ENCODE results near the gene FRMD4A.

FRMD4A gene

GRCh38 chr10:14312014-14312413 lies 18.7 kb downstream of the FRMD4A start:
- no peaks in the 10 kb centered on the region for H4K20me1 ChIP-seq (ENCODE audit: insufficient read depth, low read length)
- H3K4me1 ChIP-seq (ENCODE audit: low read length): no peaks in the 10 kb centered on the region
- H3K36me3 ChIP-seq (replicated peaks; ENCODE audit: insufficient read depth, low read length): no peaks in the 10 kb centered on the region
- H3K79me2 ChIP-seq (ENCODE audit: low read length): no peaks in the 10 kb centered on the region
- no peak overlapping the region for H2AFZ ChIP-seq (ENCODE audit: low read length)
- no peak overlapping the region for H3K4me3 ChIP-seq (ENCODE audit: low read length)
- H3K9ac ChIP-seq (ENCODE audit: low read length): no peak overlapping the region
- H3K27me3 ChIP-seq (replicated peaks; ENCODE audit: insufficient read depth, low read length): no peaks in the 10 kb centered on the region
- no peaks in the 10 kb centered on the region for H3K9me2 ChIP-seq (replicated peaks; ENCODE audit: insufficient read depth, low read length)
- no peak for DNase-seq
- no peaks in the 10 kb centered on the region for H3F3A ChIP-seq (ENCODE audit: insufficient read depth, low read length)
- H3K4me2 ChIP-seq (ENCODE audit: low read depth, low read length): no peak overlapping the region
- no peak overlapping the region for H3K27ac ChIP-seq (ENCODE audit: low read length)
- TF ChIP-seq EZH2 (optimal IDR thresholded peaks at IDR 0.05; ENCODE audit: low read depth, low read length): no peak
- TF ChIP-seq EZH2phosphoT487 (IDR thresholded peaks at IDR 0.05; ENCODE audit: low read length): no peak
- no peak for TF ChIP-seq CTCF (IDR thresholded peaks at IDR 0.05; ENCODE audit: low read length)
- H3K9me3 ChIP-seq (replicated peaks; ENCODE audit: insufficient read depth, low read length): no peaks in the 10 kb centered on the region

- TF ChIP-seq CTCF (IDR thresholded peaks at IDR 0.05; ENCODE audit: low read length) (no peak), EZH2 (optimal IDR thresholded peaks at IDR 0.05; ENCODE audit: low read depth, low read length) (no peak), EZH2phosphoT487 (IDR thresholded peaks at IDR 0.05; ENCODE audit: low read length) (no peak)
- H3K4me1 ChIP-seq (ENCODE audit: low read length): no peaks in the 10 kb centered on the region
- H3K9me3 ChIP-seq (replicated peaks; ENCODE audit: insufficient read depth, low read length): no peaks in the 10 kb centered on the region
- no peak for DNase-seq
- H3K4me3 ChIP-seq (ENCODE audit: low read length): no peak overlapping the region
- H3K4me2 ChIP-seq (ENCODE audit: low read depth, low read length): no peak overlapping the region
- no peaks in the 10 kb centered on the region for H3K79me2 ChIP-seq (ENCODE audit: low read length)
- no peaks in the 10 kb centered on the region for H3K27me3 ChIP-seq (replicated peaks; ENCODE audit: insufficient read depth, low read length)
- H3F3A ChIP-seq (ENCODE audit: insufficient read depth, low read length): no peaks in the 10 kb centered on the region
- H4K20me1 ChIP-seq (ENCODE audit: insufficient read depth, low read length): no peaks in the 10 kb centered on the region
- H2AFZ ChIP-seq (ENCODE audit: low read length): no peak overlapping the region
- H3K36me3 ChIP-seq (replicated peaks; ENCODE audit: insufficient read depth, low read length): no peaks in the 10 kb centered on the region
- no peak overlapping the region for H3K27ac ChIP-seq (ENCODE audit: low read length)
- H3K9ac ChIP-seq (ENCODE audit: low read length): no peak overlapping the region
- no peaks in the 10 kb centered on the region for H3K9me2 ChIP-seq (replicated peaks; ENCODE audit: insufficient read depth, low read length)
These were observed 19.3 kb downstream of the FRMD4A start for GRCh38 chr10:14311206-14311957.

GRCh38 chr10:14309593-14309992 lies 21.1 kb downstream of the FRMD4A start:
- no peaks in the 10 kb centered on the region for H3K36me3 ChIP-seq (replicated peaks; ENCODE audit: insufficient read depth, low read length)
- no peaks in the 10 kb centered on the region for H3K4me1 ChIP-seq (ENCODE audit: low read length)
- H3F3A ChIP-seq (ENCODE audit: insufficient read depth, low read length): no peaks in the 10 kb centered on the region
- TF ChIP-seq EZH2 (optimal IDR thresholded peaks at IDR 0.05; ENCODE audit: low read depth, low read length) (no peak), EZH2phosphoT487 (IDR thresholded peaks at IDR 0.05; ENCODE audit: low read length) (no peak), CTCF (IDR thresholded peaks at IDR 0.05; ENCODE audit: low read length) (no peak)
- no peaks in the 10 kb centered on the region for H3K9me2 ChIP-seq (replicated peaks; ENCODE audit: insufficient read depth, low read length)
- DNase-seq: no peak
- H3K27me3 ChIP-seq (replicated peaks; ENCODE audit: insufficient read depth, low read length): no peaks in the 10 kb centered on the region
- no peaks in the 10 kb centered on the region for H3K9me3 ChIP-seq (replicated peaks; ENCODE audit: insufficient read depth, low read length)
- H3K27ac ChIP-seq (ENCODE audit: low read length): no peak overlapping the region
- H3K79me2 ChIP-seq (ENCODE audit: low read length): no peaks in the 10 kb centered on the region
- H4K20me1 ChIP-seq (ENCODE audit: insufficient read depth, low read length): no peaks in the 10 kb centered on the region
- no peak overlapping the region for H3K9ac ChIP-seq (ENCODE audit: low read length)
- H2AFZ ChIP-seq (ENCODE audit: low read length): no peak overlapping the region
- no peak overlapping the region for H3K4me2 ChIP-seq (ENCODE audit: low read depth, low read length)
- H3K4me3 ChIP-seq (ENCODE audit: low read length): no peak overlapping the region

Data from MM.1S (cell line).